Measurements from ENCODE around the gene CPED1.

The CPED1 gene

GRCh38 chr7:121244120-121244870 lies 255.8 kb downstream of the CPED1 start:
- TF ChIP-seq, protein P1, sequence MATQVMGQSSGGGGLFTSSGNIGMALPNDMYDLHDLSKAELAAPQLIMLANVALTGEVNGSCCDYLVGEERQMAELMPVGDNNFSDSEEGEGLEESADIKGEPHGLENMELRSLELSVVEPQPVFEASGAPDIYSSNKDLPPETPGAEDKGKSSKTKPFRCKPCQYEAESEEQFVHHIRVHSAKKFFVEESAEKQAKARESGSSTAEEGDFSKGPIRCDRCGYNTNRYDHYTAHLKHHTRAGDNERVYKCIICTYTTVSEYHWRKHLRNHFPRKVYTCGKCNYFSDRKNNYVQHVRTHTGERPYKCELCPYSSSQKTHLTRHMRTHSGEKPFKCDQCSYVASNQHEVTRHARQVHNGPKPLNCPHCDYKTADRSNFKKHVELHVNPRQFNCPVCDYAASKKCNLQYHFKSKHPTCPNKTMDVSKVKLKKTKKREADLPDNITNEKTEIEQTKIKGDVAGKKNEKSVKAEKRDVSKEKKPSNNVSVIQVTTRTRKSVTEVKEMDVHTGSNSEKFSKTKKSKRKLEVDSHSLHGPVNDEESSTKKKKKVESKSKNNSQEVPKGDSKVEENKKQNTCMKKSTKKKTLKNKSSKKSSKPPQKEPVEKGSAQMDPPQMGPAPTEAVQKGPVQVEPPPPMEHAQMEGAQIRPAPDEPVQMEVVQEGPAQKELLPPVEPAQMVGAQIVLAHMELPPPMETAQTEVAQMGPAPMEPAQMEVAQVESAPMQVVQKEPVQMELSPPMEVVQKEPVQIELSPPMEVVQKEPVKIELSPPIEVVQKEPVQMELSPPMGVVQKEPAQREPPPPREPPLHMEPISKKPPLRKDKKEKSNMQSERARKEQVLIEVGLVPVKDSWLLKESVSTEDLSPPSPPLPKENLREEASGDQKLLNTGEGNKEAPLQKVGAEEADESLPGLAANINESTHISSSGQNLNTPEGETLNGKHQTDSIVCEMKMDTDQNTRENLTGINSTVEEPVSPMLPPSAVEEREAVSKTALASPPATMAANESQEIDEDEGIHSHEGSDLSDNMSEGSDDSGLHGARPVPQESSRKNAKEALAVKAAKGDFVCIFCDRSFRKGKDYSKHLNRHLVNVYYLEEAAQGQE (IDR thresholded peaks at IDR 0.05; ENCODE audit: insufficient read depth in 1 of 2, low read depth in 2 of 2, low read length in 2 of 2) = no peak
- TF ChIP-seq POLR2AphosphoS5 (IDR thresholded peaks at IDR 0.05; ENCODE audit: low read depth, low read length) (no peak), TAF1 (IDR thresholded peaks at IDR 0.05; ENCODE audit: borderline replicate concordance, insufficient read depth, low read length) (no peak), FOXP2 (optimal IDR thresholded peaks at IDR 0.05; ENCODE audit: borderline replicate concordance, extremely low read depth, extremely low read length, insufficient read depth) (no peak)

DNA sequence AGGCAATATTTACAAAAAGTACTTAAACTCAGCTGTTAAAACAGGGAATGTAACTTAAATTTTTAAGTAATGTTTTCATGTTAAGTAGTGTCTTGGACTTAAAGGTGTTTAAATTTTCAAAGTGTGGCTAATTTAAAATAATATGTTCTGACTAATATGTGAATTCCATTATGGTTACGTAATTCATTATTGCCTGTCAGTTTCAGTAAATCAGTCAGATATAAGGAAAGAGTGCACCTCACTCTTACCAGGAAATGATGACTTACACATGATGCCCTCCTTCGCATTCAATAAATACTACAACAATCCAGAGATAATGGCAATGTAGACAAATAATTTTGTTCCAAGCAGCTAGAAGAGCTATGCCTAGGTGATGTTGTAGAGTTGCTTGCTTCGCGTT lies 271.3 kb downstream of the CPED1 start:
- no peak for TF ChIP-seq TAF1 (IDR thresholded peaks at IDR 0.05; ENCODE audit: borderline replicate concordance, insufficient read depth, low read length)
- no peak for TF ChIP-seq POLR2AphosphoS5 (IDR thresholded peaks at IDR 0.05; ENCODE audit: low read depth, low read length)
- TF ChIP-seq, protein P1 (IDR thresholded peaks at IDR 0.05; ENCODE audit: insufficient read depth in 1 of 2, low read depth in 2 of 2, low read length in 2 of 2) = no peak
- TF ChIP-seq SIN3A (IDR thresholded peaks at IDR 0.05; ENCODE audit: borderline replicate concordance, insufficient read depth, low read length) = no peak
- TF ChIP-seq FOXP2 (optimal IDR thresholded peaks at IDR 0.05; ENCODE audit: borderline replicate concordance, extremely low read depth, extremely low read length, insufficient read depth) = no peak

- no peak for TF ChIP-seq POLR2AphosphoS5 (IDR thresholded peaks at IDR 0.05; ENCODE audit: low read depth, low read length)
- no peak for TF ChIP-seq TAF1 (IDR thresholded peaks at IDR 0.05; ENCODE audit: borderline replicate concordance, insufficient read depth, low read length)
- no peak for TF ChIP-seq FOXP2 (optimal IDR thresholded peaks at IDR 0.05; ENCODE audit: borderline replicate concordance, extremely low read depth, extremely low read length, insufficient read depth)
- no peak for TF ChIP-seq SIN3A (IDR thresholded peaks at IDR 0.05; ENCODE audit: borderline replicate concordance, insufficient read depth, low read length)
- TF ChIP-seq, protein P1 (IDR thresholded peaks at IDR 0.05; ENCODE audit: insufficient read depth in 1 of 2, low read depth in 2 of 2, low read length in 2 of 2) = no peak
Observed at GRCh38 chr7:121261207-121261884, 272.8 kb downstream of the CPED1 start.

DNA sequence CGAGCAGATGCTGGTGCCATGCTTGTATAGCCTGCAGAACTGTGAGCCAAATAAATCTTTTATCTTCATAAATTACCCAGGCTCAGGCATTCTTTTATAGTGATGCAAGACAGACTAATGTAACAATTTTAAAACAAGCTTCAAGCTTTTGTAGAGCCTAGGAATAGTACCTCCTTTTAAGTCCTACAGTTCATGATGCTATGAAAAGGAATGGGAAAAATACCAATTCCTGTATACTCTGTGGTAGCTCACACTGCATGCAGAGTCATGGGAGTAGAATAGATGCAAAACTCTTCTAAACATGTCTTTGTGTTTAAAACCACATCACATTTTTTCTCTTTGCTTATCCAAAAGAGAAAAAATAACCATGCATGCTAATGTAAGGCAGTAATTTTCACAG lies 273.7 kb downstream of the CPED1 start:
- TF ChIP-seq FOXP2 (optimal IDR thresholded peaks at IDR 0.05; ENCODE audit: borderline replicate concordance, extremely low read depth, extremely low read length, insufficient read depth) = no peak
- no peak for TF ChIP-seq TAF1 (IDR thresholded peaks at IDR 0.05; ENCODE audit: borderline replicate concordance, insufficient read depth, low read length)
- TF ChIP-seq, protein P1 (IDR thresholded peaks at IDR 0.05; ENCODE audit: insufficient read depth in 1 of 2, low read depth in 2 of 2, low read length in 2 of 2) = no peak
- no peak for TF ChIP-seq SIN3A (IDR thresholded peaks at IDR 0.05; ENCODE audit: borderline replicate concordance, insufficient read depth, low read length)
- TF ChIP-seq POLR2AphosphoS5 (IDR thresholded peaks at IDR 0.05; ENCODE audit: low read depth, low read length) = no peak
